NCI-H1694 (cell line): Measurements from ENCODE around the gene PLEKHF1.

Experiments
- DNase-seq: peaks from one replicate; lab custom pipeline; 2025; lab: John Stamatoyannopoulos, UW

PLEKHF1 gene

DNA sequence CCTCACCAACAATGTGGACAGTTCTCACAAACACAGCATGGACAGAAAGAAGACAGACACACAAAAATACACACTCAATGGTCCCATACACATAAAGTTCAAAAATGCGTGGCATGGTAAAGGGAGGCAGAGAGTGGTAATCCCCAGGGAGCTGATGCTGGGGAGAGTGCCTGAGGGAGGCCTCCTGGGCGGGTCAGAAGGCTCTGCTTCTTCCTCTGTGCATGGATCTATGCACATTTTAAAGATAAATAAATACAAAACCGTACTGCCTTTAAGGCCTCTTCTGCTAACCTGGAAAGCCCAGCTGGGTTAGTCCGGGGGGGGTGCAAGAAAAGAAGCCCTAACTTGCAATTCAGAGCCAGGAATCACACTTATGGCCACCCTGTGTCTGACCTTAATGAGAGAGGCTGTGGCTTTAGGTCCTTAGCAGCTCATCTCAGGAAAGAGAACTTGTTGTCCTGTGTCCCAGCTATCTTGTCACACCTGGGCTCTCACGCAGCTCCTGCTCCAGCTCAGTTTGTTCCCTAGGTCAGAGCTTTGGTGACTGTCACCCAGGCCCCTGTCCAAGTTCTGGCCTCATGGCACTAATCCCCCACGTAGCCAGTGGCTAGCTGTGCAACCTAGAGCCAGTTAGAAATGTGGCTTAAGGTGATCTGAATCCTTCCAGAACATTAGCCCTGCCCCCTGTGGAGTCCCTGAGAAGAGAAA, 30.7 kb upstream of the PLEKHF1 start:
- no peak for DNase-seq

DNA sequence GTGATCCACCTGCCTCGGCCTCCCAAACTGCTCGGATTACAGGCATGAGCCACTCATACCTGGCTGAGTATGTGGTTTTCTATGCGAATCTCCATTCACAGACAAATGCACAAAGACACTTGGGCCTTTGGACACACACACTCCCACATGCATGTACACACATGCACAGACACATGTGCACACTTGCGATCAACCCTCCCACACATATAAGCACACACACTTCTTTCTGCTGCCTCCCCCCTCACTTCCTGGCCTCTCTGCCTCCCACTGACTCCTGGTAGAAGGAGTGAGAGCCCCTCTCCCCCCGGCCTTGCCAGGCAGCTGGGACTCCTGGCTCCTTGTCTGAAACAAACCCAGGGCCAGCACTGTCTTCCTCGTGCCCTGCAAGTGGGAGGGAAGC, 29.3 kb upstream of the PLEKHF1 start:
- no peak for DNase-seq

DNA sequence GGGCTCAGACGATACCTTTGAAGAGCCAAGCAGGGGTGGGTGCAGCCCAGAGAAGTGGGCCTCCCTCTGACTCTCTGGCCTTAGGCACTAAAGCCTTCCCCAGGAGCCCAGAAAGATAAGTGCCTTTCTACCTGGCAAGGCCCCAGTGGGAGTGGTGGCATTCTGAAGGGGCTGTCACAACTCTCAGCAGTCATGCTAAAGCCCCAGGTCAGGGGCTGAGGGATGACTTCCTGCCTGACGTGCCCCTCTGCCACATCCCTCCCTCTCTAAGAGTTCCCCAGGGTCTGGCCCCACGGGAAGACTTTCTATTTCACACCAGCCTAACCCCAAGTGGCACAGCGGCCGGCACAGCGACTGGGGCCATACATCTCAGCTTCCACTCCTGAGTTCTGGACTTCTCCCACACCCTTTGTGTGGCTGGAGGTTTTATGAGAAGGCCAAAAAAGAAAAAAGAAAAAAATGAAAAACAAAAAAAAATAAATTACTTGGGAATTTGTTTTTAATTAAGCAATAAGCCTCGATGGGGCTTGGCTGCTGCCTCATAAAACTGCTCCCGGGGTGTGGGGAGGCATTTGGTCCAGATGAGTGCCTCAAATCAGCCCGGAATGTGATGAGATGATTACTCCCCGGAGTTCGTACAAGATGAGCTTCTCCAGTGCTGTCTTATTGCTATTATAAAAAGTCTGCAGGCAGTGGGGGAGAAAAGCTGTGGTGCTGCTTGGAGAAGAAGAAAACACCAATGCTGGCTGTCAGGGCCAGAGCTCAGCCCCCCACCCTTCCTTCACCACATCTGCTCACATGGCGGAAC, 28.5 kb upstream of the PLEKHF1 start:
- no peak for DNase-seq

DNA sequence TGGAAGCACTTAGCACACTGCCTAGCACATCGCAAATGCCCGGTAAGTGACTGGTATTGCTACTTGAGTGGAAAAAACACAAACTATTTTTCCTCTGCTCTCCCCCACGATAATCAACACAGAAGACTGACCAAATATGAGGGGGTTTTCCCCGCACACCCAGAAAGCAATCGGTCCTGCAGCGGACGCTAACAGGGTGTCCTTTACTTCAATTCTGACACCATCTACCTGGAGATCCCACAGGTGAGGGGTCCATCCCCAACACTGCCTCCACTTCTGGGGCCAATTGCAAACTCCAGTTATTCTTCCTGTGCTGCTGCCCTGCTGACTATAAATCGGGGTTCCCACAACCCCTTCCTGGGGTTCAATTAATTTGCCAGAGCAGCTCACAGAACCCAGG, 26.2 kb upstream of the PLEKHF1 start:
- no peak for DNase-seq

DNA sequence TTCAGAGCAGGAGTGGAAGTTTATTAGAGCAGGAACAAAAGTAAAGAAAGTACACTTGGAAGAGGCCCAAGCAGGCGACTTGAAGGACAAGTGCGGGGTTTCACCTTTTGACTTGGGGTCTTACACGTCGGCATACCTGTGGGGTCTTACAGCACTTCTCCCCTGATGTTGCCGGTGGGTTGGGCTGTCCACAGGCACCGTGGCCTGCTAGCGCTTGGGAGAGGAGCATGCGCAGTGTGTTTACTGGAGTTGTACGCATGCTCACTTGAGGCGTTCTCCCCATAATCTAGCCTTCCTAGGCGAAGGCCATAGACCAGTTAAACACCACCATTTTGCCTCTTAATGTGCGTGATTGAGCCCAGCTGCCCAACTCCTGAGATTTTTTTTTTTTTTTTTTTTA, 25.0 kb upstream of the PLEKHF1 start:
- DNase-seq = no peak

DNA sequence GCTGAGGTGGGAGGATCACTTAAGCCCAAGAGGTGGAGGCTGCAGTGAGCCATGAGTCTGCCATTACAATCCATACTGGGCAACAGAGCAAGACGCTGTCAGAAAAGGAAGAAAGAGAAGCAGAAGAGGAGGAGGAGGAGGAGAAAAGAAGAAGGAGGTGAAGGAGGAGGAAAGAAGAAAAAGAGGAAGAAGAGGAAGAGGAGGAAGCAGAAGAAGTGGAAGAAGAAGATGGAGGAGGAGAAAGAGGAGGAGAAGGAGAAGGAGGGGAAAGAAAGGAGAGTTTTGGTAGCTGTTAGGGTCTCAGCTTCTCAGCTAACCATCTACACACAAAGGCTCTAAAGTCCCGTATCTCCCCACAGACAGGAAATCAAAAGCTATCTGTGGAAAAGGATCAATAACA, 23.7 kb upstream of the PLEKHF1 start:
- DNase-seq = no peak

DNA sequence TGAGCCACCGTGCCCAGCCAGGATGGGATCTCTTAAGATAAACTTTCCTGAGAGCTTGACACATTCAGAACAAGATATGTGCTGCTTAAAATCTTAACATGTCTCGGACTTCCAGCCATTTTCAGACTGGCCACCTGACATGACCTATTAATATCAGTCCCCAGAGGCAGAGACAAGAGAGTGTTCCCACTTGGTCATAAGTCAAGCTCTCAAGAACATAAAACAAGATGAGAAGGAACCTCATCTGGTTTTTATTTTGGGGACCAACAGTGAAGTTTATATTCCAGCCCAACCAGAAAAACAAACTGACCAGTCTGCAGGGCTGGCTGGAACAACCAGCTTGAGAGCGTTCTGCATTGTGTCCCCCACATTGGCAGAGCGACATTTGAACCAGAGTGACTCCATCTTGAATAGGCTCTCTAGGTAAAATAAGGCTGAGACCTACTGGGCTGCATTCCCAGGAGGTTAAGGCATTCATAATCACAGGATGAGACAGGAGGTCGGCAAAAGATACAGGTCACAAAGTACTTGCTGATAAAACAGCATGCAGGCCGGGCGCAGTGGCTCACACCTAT, 21.8 kb upstream of the PLEKHF1 start:
- no peak for DNase-seq

DNA sequence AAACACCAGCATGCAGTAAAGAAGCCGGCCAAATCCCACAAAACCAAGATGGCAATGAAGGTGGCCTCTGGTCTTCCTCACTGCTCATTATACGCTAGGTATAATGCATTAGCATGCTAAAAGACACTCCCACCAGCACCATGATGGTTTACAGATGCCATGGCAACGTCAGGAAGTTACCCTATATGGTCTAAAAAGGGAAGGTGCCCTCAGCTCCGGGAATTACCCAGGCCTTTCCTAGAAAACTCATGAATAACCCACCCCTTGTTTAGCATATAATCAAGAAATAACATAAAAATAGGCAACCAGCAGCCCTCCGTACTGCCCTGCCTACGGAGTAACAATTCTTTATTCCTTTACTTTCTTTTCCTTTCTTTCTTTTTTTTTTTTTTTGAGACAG, 21.1 kb upstream of the PLEKHF1 start:
- DNase-seq = no peak

DNA sequence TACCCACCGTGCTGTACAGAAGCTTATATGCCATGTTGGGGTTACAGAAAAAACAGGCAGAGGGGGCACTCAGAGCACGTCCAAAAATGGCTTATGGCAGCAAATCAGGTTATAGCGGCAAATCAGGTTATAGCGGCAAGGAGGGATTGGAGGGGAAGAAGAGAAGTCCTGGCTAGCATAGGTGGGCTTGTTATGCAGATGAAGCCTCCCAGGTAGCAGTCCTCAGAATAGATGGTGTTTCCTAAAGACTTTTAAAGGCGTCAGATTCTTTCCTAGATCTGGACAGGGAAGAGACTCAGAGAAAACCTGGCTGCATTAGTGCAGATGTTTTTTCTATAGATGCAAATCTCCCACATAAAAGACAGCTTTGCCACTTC, 19.8 kb upstream of the PLEKHF1 start:
- DNase-seq = no peak

DNA sequence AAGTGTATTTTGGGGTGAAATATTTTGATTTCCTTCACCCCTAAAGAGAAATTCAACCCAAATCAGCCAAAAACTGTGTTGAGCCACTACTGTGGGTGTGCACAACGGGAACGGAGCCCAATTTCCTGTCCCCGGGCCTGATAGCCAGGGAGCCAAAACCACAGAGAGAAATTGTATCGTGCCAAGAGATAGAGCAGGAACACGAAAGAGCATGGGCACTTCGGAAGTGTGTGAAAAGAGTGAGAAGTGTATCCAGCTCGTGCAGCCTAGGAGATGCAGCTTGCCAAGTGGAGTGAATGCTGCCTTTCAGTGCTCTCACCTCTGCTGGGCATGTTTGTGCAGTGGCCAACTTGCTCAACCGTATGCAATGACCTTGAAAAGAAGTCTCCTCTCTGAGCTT, 19.4 kb upstream of the PLEKHF1 start:
- DNase-seq = no peak

DNA sequence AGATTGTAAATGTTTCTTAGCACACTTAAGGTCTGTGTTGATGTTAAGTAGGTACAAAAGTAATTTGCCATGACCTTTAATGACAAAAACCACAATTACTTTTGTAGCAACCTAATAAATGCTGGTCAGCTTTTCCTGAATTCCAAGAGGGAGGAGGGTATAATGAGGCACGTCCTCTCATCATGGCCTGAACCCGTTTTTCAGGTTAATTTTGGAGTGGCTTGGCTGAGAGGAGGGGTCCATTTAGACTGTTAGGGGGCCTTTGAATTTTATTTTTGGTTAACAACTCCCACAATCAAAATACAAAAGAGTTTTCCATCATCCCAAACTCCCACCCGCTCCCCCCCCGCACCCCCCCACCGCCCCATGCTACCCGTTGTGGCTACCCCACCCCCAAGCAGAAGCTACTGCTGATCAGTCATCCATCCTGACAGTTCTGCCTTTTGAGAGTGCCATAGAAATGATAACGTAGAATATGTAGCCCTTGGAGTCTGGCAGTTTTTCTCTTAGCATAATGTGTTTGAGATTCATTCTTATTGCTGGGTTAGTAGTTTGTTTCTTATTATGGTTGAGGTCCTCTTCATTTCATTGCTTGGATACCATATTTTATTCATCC, 14.4 kb upstream of the PLEKHF1 start:
- no peak for DNase-seq

DNA sequence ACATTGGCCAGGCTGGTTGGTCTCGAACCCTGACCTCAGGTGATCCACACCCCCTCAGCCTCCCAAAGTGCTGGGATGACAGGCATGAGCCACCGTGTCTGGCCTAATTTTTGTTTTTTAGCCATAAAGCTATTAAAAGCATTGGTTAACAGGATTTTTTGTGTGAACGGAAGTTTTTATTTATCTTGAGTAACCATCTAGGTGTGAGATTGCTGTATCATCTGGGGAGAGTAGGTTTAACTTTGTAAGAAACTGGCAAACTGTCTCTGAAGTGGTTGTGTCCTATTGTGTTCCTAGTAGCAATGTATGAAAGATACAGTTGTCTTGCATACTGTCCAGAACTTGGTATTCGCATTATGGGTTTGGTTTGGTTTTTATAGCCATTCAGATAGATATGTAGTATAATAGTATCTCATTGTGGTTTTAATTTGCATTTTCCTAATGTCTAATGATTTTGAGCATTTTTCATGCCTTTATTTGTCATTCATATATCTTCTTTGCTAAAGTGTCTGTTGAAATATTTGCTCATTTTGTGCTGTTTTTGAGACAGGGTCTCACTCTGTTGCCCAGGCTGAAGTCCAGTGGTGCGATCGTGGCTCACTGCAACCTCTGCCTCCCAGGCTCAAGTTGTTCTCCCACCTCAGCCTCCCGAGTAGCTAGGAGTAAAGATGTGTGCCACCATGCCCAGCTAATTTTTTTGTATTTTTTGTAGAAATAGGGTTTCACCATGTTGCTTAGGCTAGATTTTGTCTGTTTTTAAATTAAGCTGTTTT, 13.5 kb upstream of the PLEKHF1 start:
- no peak for DNase-seq

DNA sequence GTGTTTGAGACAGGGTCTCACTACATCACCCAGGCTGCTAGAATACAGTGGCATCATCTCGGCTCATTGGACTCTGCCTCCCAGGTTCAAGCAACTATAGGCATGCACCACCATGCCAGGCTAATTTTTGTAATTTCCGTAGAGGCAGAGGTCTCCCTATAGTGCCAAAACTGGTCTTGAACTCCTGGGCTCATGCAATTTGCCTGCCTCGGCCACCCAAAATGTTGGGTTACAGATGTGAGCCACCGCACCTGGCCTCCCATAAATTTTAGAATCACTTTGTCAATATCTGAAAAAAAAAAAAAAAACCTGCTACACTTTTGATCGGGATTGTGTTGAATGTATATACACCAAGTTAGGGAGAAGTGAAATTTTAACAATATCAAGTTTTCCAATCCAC, 11.9 kb upstream of the PLEKHF1 start:
- DNase-seq = no peak

DNA sequence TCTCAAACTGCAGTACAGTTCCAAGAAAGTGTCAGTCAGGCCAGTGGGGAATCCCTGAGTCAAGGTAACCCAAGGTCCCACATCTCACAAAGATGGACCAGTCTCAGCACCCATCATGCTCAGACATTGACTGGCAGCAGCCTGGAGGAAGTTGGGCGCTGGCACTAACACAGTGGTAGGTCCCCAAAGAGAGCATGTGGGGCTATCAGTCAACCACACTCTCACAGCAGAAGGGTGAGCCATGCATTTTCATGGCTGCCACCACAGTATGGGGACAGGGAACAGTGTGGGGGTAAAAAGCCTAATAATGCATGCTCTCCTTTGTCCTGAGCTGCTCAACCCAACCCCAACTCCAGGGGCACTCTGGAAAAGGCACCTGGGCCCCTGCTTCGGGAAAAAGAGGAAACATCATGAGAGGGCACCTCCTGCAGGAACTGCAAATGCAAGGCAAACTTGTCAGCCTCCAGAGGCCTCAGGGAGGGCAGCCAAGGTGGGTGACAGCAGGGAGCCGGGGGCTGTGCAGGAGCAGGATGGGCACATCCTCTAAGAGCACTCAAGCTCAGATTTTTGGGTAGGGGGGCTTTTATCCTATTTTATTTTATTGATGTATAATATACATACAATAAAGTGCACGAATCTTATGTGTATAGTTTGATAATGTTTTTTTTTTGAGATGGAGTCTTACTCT, 9.5 kb upstream of the PLEKHF1 start:
- DNase-seq = no peak

DNA sequence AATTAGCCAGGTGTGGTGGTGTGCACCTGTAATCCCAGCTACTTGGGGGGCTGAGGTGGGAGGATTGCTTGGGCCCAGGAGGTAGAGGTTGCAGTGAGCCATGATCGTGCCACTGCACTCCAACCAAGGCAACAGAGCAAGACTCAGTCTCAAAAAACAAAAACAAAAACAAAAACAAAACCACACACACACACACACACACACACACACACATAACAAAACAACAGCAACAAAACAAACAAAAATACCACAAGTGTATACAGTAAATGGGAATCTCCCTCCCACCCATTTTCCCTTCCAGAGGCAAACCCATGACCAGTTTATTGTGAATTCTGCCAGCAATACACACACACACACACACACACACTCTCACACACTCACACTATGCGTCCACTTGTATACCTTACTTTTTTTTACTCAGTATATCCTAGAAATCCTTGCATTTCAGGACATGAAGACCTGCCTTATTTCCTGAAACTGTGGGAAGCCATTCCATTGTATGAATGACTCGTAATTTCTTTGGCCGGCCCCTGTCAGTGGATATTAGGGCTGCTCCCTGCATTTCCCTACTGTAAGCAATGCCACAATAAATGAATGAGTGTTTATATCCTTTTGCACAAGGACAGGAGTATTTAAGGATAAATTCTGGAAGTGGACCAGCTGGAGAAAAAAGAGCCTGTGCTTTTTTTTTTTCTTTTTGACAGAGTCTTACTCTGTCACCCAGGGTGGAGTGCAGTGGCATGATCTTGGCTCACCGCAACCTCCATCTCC, 6.9 kb upstream of the PLEKHF1 start:
- DNase-seq = no peak

DNA sequence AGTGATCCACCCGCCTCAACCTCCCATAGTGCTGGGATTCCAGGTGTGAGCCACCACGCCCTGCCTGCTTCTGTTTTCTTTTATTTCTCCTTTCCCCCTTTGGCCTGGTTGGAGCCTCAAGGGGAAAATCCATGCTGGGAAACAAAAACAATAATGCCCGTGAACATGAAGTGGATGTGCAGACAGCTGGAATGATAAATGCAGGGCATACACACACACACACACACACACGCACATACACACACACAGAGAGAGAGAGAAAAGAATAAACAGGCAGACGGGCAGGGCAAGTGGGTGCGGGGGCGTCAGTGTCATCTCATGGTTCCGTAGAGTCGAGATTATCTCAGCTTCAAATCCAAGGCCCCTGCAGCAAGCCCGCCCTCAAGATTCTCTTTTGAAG, 4.4 kb upstream of the PLEKHF1 start:
- no peak for DNase-seq

DNA sequence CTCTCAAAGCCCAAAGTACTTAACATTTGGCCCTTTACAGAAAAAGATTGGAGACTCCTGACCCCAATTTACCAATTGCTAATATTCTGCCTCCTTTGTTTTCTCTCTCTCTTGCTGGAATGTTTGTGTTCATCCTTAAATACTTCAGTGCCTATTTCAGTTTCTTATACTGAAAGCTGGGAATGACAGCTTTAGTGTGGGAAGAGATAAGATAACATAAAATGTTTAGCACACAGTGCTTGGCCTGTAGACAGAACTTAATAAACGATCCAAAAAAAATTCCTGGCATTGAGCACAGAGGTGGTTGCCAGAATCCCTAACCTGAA, 3.0 kb upstream of the PLEKHF1 start:
- DNase-seq = no peak

DNA sequence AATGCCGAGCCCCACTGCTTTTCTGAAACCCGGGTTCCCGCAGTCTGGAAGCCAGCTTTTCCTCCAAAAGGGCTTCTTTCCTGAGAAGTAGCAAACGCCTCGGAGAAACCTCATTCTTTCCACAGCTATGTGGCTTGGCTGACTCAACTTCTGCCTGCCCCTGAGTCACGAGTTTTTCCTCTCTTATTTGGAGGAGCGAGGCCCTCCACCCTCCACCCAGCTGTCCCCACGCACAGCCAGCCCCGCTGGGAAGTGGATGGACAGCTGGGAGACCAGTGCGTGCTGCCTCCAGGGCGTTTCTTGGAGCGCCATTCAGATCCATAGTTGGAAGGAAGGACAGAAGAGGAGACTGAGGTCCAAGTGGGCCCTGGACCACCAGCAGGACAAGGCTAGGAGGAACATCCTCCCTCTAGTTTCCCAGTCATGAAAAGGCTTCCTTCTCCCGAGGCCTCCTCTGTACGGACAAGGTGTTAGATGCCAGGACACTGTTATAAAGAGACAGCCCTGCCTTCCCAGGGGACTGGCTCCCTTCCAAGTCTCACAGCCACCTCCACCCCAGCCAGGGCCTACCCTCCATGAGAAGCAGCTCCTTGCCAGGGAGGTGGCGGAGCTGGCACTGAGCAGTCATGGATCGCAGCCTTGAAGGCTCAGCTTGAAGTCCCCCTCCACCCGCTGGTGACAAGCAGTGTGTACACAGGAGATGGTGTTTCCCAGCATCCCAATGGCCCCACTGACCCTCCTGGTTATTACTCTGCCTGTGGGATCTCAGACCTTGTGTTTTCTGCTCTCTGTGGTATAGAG, 2.5 kb upstream of the PLEKHF1 start:
- DNase-seq = no peak

DNA sequence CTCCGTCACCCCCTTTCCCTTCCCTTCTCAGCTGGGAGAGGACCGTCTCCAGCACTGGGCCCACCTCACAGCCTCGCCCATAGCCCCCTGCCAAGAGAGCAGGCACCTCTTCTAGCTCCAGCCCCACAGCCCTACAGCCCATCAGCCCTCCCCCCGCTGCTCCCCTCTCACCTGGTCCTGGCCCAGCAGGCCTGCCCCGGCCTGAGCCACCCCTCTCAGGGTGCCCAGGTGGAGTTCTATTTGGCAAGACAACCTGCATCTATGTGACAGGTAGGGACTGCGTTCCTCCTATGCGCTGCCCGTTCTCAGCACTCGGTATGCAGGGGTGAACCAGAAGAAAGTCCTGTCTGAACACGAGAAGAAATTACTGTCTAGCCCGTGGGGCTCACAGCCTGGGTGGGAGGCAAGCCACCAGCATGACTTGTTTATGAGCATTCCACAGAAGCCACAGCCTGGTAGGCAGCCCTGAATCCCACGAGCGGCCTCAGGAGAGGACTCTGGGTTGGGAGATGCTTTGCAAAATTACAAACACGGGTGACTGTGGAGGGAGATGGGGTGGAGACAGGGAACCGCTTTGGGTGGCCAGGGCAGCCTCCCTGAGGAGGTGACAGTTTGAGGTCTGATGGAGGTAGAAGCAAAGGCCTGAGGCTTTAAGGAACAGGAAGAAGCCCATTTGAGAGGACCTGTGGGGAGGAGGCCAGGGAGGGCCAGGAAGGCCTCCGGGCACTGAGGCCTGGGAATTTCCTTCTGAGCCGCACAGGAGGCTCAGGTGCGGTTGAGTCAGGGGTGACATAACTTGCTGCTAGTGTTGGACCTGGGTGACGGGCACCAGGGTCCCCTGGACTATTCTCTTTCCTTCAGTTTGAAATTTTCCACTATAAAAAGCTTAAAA, 1.2 kb upstream of the PLEKHF1 start:
- DNase-seq = no peak
